Fibroblast of lung (primary cell): ENCODE data around the gene BTLA.

ENCODE experiments used
- CTCF ChIP-seq, 2 donors: IDR thresholded peaks in 1 of 2; conservative IDR thresholded peaks in 1 of 2; 1 replicate in 1 of 2; 2 replicates in 1 of 2; pipeline ENCODE4 v1.5.1; 2011 to 2012; ENCODE audit warnings: low read length in 2 of 2, control low read depth in 1 of 2, inconsistent platforms in 1 of 2, low read depth in 1 of 2, mild to moderate bottlenecking in 1 of 2
- EZH2 ChIP-seq: IDR thresholded peaks from 2 replicates; pipeline ENCODE4 v1.5.1; 2012; ENCODE audit warnings: low read length, control low read depth, mild to moderate bottlenecking; ENCODE audit errors: missing control alignments

GRCh38 chr3:112546216-112546759 is 47.0 kb upstream of the BTLA start:
- TF ChIP-seq CTCF (conservative IDR thresholded peaks at IDR 0.05 in 1 of 2, IDR thresholded peaks at IDR 0.05 in 1 of 2; ENCODE audit: low read depth in 1 of 2, low read length in 2 of 2), result no peak
- no peak for TF ChIP-seq EZH2
